ENCODE results near the gene RPS15.

RPS15 gene

DNA sequence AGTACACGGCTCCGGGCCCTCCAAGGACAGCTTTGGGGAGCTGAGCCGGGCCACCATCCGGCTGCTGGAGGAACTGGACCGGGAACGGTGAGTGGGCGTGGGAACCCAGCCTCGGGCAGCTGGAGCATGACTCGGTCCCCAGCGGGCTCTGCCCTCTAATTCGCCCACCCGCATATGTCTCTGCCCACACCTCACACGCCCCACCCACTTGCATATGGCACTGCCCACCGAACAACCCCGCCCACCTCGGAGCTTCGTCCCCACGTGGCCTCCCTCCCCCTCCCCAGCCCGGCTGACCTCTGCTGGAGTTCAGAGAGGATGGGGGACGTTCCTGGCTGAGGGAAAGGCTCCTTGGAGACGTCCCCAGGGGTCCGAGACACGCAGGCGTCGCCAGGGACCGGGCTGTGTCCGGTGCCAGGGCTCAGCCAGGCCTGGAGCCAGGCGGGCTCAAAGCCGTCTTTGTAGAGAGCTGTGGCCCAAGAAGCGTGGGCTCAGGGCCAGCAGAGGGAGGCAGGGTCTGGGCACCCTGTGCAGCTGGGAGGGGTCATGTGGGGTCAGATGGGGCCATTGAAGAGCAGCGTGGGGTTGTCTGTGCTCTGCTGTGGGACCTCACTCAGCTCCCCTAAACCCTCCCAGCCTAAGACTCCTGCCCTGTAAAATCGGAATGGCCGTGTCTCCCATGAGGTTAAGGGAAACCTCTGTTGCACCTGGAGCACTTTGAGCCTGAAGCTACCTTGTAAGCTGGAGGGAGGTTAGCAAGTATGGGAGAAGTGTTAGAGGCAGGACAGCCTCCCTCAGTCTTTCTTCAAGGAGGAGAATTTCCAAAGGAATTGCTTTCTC is 15.5 kb downstream of the RPS15 start:
- peak; percentile 23 to 56 (median 43) for DNase-seq

GRCh38 chr19:1455002-1455335 is 16.8 kb downstream of the RPS15 start:
- DNase-seq = no peak

DNA sequence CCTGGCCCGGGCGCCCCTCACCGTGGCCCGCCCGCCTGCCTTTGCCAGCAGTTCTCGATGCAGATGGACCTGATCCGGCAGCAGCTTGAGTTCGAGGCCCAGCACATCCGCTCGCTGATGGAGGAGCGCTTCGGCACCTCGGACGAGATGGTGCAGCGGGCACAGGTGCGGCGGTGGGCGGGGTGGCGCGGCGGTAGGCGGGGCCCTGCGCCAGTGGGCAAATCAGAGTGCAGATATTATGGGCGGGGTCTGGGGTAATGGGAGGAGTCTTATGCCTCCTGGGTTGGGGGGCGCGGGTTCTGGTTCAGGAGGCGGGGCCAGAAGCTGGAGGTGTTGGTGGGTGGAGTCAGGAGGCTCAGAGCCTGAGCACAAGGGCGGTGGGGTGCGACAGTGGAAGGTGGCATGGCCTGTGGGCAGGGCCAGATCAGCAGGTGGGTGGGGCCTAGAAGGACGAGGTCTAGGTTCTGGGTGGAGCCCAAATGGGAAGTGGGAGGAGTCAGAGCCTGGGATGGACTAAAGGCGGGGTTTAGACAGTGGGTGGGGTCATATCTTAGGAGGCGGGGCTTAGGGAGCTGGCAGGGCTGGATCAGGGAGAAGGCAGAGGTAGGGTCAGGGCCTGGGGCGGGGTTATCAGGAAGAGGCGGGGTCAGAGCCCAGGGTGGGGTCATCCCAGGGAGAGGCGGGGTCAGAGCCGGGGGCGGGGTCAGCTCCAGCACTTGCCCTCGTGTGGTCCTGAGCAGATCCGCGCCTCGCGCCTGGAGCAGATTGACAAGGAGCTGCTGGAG is 17.3 kb downstream of the RPS15 start:
- DNase-seq = peak; percentile 51 to 70 (median 60)

DNA sequence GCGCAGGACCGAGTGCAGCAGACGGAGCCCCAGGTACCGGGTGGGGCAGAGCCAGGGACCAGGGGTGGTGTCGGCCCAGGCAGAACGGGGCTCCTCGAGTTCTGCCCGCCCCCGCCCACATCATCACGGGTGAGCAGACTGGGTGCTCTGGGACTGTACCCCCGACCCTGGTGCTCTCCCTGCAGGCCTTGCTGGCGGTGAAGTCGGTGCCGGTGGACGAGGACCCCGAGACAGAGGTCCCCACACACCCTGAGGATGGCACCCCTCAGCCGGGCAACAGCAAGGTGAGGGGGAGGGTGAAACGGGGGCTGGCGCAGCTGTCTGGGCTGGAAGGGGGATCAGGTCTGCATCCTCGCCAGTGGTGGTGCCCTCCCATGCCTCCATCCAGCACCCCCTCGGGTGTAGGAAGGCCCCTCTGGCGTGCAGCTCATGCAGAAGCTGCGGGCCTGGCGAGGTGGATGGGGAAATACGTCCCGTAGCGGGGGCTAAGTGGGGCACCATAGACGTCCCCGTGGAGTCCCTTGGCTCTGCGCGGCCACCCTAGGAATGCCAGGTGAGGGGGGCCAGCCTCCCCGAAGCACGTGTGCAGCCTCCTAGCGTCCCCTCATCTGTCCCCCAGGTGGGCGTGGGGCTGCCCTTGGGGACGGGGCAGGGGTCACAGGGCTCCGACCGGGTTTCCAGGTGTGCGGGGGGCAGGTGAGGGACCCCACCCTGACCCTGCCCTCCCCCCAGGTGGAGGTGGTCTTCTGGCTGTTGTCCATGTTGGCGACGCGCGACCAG is 18.1 kb downstream of the RPS15 start:
- no peak for DNase-seq

DNA sequence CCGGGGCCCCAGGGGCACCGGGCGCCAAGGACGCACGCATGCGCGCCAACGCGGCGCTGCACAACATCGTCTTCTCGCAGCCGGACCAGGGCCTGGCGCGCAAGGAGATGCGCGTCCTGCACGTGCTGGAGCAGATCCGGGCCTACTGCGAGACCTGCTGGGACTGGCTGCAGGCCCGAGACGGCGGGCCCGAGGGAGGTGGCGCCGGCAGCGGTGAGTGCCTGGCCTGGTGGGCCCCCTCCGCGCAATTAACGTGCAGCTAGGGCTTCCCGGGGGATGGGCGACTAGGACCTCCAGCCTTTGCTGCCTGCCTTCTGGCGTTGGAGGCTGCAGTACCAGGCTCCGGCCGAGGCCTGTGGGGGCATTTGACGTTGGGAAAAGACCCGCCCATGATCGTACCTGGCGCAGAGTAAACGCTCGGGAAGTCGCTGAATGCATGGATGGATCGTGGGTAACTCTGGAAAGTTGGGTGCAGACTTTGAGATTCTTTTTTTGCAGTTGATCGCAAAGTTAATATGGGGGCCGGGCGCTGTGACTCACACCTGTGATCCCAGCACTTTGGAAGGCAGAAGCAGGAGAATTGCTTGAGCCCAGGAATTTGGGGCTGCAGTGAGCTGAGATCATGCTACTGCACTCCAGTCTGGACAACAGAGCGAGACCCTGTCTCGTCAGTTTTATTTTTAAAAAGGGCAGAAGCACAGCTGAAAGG is 19.0 kb downstream of the RPS15 start:
- DNase-seq = no peak

- DNase-seq = no peak
These were observed 19.7 kb downstream of the RPS15 start for GRCh38 chr19:1457892-1458291.

DNA sequence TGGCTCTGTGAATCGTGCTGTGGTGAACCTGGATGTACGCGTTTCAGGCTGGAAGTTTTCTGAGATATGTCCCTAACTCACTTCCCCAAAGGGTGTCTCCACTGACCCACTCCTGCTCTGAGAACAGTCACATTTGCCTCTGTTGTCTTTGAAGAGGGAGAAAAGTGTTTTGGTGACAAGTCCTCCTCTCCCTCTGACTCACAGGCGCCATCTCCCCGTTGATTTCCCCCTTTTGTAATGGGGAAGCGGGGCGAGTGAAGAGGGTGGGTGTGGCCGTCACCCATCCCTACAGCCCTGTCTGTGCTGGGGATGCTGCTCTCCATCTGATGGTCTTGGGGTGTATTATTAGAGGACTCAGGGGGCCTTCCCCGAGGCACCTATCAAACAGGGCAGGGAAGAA is 21.3 kb downstream of the RPS15 start:
- DNase-seq = peak; percentile 66 to 80 (median 70)

DNA sequence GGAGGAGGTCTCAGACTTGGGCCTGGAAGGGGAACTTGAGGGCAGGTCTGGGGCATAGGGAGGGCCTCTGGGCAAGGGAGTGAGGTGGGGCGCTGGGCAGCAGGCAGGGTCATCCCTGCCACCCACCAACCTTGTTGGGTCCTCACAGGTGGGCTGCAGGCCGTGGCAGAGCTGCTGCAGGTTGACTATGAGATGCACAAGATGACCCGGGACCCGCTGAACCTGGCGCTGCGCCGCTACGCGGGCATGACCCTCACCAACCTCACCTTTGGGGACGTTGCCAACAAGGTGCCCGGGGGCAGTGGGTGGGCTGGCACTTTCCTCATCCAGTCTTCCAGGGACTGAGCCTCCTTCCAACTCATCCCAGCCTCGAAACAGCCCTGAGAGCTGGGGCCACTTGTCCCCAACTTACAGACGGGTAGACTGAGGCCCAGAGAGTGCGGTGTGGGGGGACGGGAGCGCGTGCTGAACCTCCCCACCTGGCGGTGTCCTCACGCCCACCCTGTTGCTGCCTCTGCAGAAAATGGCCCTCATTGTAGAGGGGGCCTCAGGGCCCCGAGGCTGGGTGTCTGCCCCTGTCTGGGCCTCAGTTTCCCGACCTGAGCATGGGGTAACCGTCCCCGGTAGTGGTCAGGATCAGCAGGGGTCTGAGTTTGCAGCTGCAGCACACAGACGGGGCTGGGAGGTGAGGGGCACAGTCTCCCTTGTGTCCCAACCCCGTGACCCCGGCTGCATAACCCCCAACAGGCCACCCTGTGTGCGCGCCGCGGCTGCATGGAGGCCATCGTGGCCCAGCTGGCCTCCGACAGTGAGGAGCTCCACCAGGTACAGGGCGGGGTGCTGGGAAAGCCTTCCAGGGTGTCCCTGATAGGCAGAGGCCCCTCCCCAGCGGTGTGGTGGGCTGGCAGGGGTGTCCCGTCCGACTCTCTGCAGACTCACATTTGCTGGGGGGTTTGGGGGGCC is 22.1 kb downstream of the RPS15 start:
- no peak for DNase-seq

- DNase-seq = no peak
These were observed 23.7 kb downstream of the RPS15 start for GRCh38 chr19:1461862-1462261.

DNA sequence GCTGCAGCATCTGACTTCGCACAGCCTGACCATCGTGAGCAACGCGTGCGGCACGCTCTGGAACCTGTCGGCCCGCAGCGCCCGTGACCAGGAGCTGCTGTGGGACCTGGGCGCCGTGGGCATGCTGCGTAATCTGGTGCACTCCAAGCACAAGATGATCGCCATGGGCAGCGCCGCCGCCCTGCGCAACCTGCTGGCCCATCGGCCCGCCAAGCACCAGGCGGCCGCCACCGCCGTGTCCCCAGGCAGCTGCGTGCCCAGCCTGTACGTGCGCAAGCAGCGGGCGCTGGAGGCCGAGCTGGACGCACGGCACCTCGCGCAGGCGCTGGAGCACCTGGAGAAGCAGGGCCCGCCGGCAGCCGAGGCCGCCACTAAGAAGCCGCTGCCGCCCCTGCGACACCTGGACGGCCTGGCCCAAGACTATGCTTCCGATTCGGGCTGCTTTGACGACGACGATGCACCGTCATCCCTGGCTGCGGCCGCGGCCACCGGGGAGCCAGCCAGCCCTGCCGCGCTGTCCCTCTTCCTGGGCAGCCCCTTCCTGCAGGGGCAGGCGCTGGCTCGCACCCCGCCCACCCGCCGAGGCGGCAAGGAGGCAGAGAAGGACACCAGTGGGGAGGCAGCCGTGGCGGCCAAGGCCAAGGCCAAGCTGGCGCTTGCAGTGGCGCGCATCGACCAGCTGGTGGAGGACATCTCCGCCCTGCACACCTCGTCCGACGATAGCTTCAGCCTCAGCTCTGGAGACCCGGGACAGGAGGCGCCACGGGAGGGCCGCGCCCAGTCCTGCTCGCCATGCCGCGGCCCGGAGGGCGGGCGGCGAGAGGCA is 27.2 kb downstream of the RPS15 start:
- peak; percentile 41 to 76 (median 58) for DNase-seq

- no peak for DNase-seq
These were observed 27.8 kb downstream of the RPS15 start for GRCh38 chr19:1466018-1466460.

- DNase-seq = peak in 1 of 4 experiments; percentile 32
These were observed 28.4 kb downstream of the RPS15 start for GRCh38 chr19:1466461-1467214.

- DNase-seq = no peak
These were observed 29.0 kb downstream of the RPS15 start for GRCh38 chr19:1467215-1467489.

GRCh38 chr19:1467490-1468273 is 29.5 kb downstream of the RPS15 start:
- no peak for DNase-seq

- no peak for DNase-seq
These were observed 30.2 kb downstream of the RPS15 start for GRCh38 chr19:1468274-1468820.

DNA sequence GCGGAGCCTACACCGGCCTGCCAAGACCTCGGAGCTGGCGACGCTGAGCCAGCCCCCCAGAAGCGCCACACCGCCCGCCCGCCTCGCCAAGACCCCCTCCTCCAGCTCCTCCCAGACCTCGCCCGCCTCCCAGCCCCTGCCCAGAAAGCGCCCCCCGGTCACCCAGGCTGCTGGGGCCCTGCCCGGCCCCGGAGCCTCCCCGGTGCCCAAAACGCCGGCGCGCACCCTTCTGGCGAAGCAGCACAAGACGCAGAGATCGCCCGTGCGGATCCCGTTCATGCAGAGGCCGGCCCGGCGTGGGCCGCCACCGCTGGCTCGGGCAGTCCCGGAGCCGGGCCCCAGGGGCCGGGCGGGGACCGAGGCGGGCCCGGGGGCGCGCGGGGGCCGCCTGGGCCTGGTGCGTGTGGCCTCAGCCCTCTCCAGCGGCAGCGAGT is 30.6 kb downstream of the RPS15 start:
- peak; percentile 29 to 79 (median 58) for DNase-seq

DNA sequence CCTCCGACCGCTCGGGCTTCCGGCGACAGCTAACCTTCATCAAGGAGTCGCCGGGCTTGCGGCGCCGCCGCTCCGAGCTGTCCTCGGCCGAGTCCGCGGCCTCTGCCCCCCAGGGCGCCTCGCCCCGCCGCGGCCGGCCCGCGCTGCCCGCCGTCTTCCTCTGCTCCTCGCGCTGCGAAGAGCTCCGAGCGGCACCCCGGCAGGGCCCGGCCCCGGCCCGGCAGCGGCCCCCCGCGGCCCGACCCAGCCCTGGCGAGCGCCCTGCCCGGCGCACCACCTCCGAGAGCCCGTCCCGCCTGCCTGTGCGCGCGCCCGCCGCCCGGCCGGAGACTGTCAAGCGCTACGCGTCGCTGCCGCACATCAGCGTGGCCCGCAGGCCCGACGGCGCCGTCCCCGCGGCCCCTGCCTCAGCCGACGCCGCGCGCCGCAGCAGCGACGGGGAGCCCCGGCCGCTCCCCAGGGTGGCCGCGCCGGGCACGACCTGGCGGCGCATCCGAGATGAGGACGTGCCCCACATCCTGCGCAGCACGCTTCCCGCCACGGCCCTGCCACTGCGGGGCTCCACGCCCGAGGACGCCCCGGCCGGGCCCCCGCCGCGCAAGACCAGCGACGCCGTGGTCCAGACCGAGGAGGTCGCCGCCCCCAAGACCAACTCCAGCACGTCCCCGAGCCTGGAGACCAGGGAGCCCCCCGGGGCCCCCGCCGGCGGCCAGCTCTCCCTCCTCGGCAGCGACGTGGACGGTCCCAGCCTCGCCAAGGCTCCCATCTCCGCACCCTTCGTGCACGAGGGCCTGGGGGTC is 31.3 kb downstream of the RPS15 start:
- peak in 1 of 4 experiments; percentile 50 for DNase-seq

DNA sequence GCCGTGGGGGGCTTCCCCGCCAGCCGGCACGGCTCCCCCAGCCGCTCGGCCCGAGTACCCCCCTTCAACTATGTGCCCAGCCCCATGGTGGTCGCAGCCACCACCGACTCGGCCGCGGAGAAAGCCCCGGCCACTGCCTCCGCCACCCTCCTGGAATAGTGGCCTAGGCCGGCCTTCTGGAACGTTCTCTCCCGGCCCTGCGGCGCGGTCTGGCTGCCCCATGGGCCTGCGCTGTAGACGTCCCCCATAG is 31.8 kb downstream of the RPS15 start:
- DNase-seq = no peak

Data from suppressor macrophage (primary cell).